ENCODE results near the gene MAN1A1.

The MAN1A1 gene

DNA sequence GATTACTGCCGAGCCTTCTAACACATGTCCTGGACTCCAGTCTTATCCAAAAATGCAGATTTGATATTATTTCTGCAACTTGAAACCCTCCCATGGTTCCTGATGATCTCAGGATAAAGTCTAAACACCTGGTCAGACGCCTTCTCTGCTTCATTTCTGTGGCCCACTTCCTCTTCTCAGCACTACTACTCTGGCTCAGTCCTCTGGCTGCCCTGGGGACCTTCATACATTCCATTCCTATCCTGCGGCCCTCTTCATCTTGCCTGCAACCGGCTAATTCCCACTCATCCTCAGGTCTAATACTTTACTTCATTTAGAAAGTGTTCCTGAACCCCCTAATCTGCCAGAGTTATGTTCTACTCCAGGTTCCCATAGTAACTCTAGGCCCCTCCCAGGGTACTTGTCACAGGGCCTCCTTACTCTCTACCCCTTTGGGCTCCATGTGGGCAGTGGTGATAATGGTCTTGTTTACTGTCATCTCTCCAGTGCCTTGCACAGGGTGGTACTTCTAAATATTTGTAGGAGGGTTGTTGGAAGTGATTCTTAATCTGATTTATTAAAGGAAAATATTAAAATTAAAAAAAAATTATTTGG lies 18.9 kb downstream of the MAN1A1 start:
- no peaks in the 10 kb centered on the region for H3K36me3 ChIP-seq (ENCODE audit: control insufficient read depth, insufficient read depth, low read length)
- H3K9me3 ChIP-seq (ENCODE audit: control insufficient read depth, low read length): no peaks in the 10 kb centered on the region
- H3K4me1 ChIP-seq (ENCODE audit: control insufficient read depth, insufficient read depth, low read length): peaks cover 5% of the 10 kb centered on the region
- H3K27me3 ChIP-seq (ENCODE audit: control insufficient read depth, insufficient read depth, low read length): no peaks in the 10 kb centered on the region
- no peak overlapping the region for H3K9ac ChIP-seq (ENCODE audit: low read length)
- no peak overlapping the region for H3K4me3 ChIP-seq (ENCODE audit: low read length)

- Histone ChIP-seq H3K9ac (ENCODE audit: low read length) (no peak overlapping the region), H3K36me3 (ENCODE audit: control insufficient read depth, insufficient read depth, low read length) (no peaks in the 10 kb centered on the region), H3K4me1 (ENCODE audit: control insufficient read depth, insufficient read depth, low read length) (peaks cover 2% of the 10 kb centered on the region), H3K9me3 (ENCODE audit: control insufficient read depth, low read length) (no peaks in the 10 kb centered on the region), H3K27me3 (ENCODE audit: control insufficient read depth, insufficient read depth, low read length) (no peaks in the 10 kb centered on the region), H3K4me3 (ENCODE audit: low read length) (no peak overlapping the region)
Observed at GRCh38 chr6:119329794-119330180, 19.8 kb downstream of the MAN1A1 start.

- Histone ChIP-seq H3K9me3 (ENCODE audit: control insufficient read depth, low read length) (no peaks in the 10 kb centered on the region), H3K36me3 (ENCODE audit: control insufficient read depth, insufficient read depth, low read length) (no peaks in the 10 kb centered on the region), H3K4me1 (ENCODE audit: control insufficient read depth, insufficient read depth, low read length) (no peaks in the 10 kb centered on the region), H3K9ac (ENCODE audit: low read length) (no peak overlapping the region), H3K27me3 (ENCODE audit: control insufficient read depth, insufficient read depth, low read length) (no peaks in the 10 kb centered on the region), H3K4me3 (ENCODE audit: low read length) (no peak overlapping the region)
Observed at GRCh38 chr6:119328892-119329793, 20.4 kb downstream of the MAN1A1 start.

- no peak overlapping the region for H3K4me3 ChIP-seq (ENCODE audit: low read length)
- H3K9ac ChIP-seq (ENCODE audit: low read length): no peak overlapping the region
- no peaks in the 10 kb centered on the region for H3K36me3 ChIP-seq (ENCODE audit: control insufficient read depth, insufficient read depth, low read length)
- H3K9me3 ChIP-seq (ENCODE audit: control insufficient read depth, low read length): no peaks in the 10 kb centered on the region
- H3K4me1 ChIP-seq (ENCODE audit: control insufficient read depth, insufficient read depth, low read length): no peaks in the 10 kb centered on the region
- no peaks in the 10 kb centered on the region for H3K27me3 ChIP-seq (ENCODE audit: control insufficient read depth, insufficient read depth, low read length)
Observed at GRCh38 chr6:119328254-119328653, 21.3 kb downstream of the MAN1A1 start.

- no peaks in the 10 kb centered on the region for H3K4me1 ChIP-seq (ENCODE audit: control insufficient read depth, insufficient read depth, low read length)
- H3K27me3 ChIP-seq (ENCODE audit: control insufficient read depth, insufficient read depth, low read length): no peaks in the 10 kb centered on the region
- H3K4me3 ChIP-seq (ENCODE audit: low read length): no peak overlapping the region
- H3K36me3 ChIP-seq (ENCODE audit: control insufficient read depth, insufficient read depth, low read length): no peaks in the 10 kb centered on the region
- H3K9ac ChIP-seq (ENCODE audit: low read length): no peak overlapping the region
- H3K9me3 ChIP-seq (ENCODE audit: control insufficient read depth, low read length): no peaks in the 10 kb centered on the region
Observed at GRCh38 chr6:119327810-119328209, 21.8 kb downstream of the MAN1A1 start.

- H3K4me1 ChIP-seq (ENCODE audit: control insufficient read depth, insufficient read depth, low read length): no peaks in the 10 kb centered on the region
- no peak overlapping the region for H3K9ac ChIP-seq (ENCODE audit: low read length)
- H3K4me3 ChIP-seq (ENCODE audit: low read length): no peak overlapping the region
- H3K27me3 ChIP-seq (ENCODE audit: control insufficient read depth, insufficient read depth, low read length): no peaks in the 10 kb centered on the region
- no peaks in the 10 kb centered on the region for H3K9me3 ChIP-seq (ENCODE audit: control insufficient read depth, low read length)
- no peaks in the 10 kb centered on the region for H3K36me3 ChIP-seq (ENCODE audit: control insufficient read depth, insufficient read depth, low read length)
Observed at GRCh38 chr6:119326291-119327005, 23.1 kb downstream of the MAN1A1 start.

- Histone ChIP-seq H3K9ac (ENCODE audit: low read length) (no peak overlapping the region), H3K4me1 (ENCODE audit: control insufficient read depth, insufficient read depth, low read length) (no peaks in the 10 kb centered on the region), H3K36me3 (ENCODE audit: control insufficient read depth, insufficient read depth, low read length) (no peaks in the 10 kb centered on the region), H3K9me3 (ENCODE audit: control insufficient read depth, low read length) (no peaks in the 10 kb centered on the region), H3K27me3 (ENCODE audit: control insufficient read depth, insufficient read depth, low read length) (no peaks in the 10 kb centered on the region), H3K4me3 (ENCODE audit: low read length) (no peak overlapping the region)
Observed at GRCh38 chr6:119325559-119326265, 23.8 kb downstream of the MAN1A1 start.

DNA sequence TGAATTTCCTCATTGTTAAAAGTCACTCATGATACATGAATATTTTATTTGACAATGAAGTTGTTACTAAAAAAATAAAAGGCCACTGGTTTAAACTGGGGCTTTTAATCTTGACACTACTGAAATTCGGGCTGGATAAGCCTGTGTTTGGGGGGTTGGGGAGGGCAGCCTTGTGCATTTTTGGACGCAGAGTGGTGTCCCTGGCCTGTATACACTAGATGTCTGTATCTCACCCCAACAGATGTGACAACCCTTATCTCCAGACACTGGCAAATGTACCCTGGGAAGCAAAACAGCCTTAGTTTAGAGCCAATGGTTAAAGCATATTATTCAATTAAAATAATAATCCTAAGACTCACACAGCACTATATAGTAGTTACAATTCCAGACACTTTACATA lies 24.8 kb downstream of the MAN1A1 start:
- Histone ChIP-seq H3K9ac (ENCODE audit: low read length) (no peak overlapping the region), H3K27me3 (ENCODE audit: control insufficient read depth, insufficient read depth, low read length) (no peaks in the 10 kb centered on the region), H3K36me3 (ENCODE audit: control insufficient read depth, insufficient read depth, low read length) (no peaks in the 10 kb centered on the region), H3K4me3 (ENCODE audit: low read length) (no peak overlapping the region), H3K9me3 (ENCODE audit: control insufficient read depth, low read length) (no peaks in the 10 kb centered on the region), H3K4me1 (ENCODE audit: control insufficient read depth, insufficient read depth, low read length) (no peaks in the 10 kb centered on the region)

DNA sequence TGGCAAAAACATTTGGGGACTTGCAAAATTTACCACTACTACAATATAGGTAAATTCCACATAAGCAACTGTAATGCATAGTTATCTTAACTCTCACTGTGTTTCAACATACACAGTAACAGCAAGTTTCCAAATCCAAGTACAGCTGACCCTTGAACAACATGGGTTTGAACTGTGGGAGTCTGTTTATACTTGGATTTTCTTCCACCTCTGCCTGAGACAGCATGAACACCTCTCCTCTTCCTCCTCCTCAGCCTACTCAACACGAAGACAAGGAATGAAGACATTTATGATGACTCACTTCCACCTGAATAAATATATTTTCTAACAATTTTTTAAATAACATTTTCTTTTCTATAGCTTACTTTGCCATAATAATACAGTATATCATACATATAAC lies 25.6 kb downstream of the MAN1A1 start:
- Histone ChIP-seq H3K27me3 (ENCODE audit: control insufficient read depth, insufficient read depth, low read length) (no peaks in the 10 kb centered on the region), H3K36me3 (ENCODE audit: control insufficient read depth, insufficient read depth, low read length) (no peaks in the 10 kb centered on the region), H3K9me3 (ENCODE audit: control insufficient read depth, low read length) (no peaks in the 10 kb centered on the region), H3K9ac (ENCODE audit: low read length) (no peak overlapping the region), H3K4me3 (ENCODE audit: low read length) (no peak overlapping the region), H3K4me1 (ENCODE audit: control insufficient read depth, insufficient read depth, low read length) (no peaks in the 10 kb centered on the region)

- H3K27me3 ChIP-seq (ENCODE audit: control insufficient read depth, insufficient read depth, low read length): no peaks in the 10 kb centered on the region
- H3K9ac ChIP-seq (ENCODE audit: low read length): no peak overlapping the region
- H3K4me1 ChIP-seq (ENCODE audit: control insufficient read depth, insufficient read depth, low read length): no peaks in the 10 kb centered on the region
- H3K9me3 ChIP-seq (ENCODE audit: control insufficient read depth, low read length): no peaks in the 10 kb centered on the region
- no peak overlapping the region for H3K4me3 ChIP-seq (ENCODE audit: low read length)
- H3K36me3 ChIP-seq (ENCODE audit: control insufficient read depth, insufficient read depth, low read length): no peaks in the 10 kb centered on the region
Observed at GRCh38 chr6:119323478-119323877, 26.1 kb downstream of the MAN1A1 start.

DNA sequence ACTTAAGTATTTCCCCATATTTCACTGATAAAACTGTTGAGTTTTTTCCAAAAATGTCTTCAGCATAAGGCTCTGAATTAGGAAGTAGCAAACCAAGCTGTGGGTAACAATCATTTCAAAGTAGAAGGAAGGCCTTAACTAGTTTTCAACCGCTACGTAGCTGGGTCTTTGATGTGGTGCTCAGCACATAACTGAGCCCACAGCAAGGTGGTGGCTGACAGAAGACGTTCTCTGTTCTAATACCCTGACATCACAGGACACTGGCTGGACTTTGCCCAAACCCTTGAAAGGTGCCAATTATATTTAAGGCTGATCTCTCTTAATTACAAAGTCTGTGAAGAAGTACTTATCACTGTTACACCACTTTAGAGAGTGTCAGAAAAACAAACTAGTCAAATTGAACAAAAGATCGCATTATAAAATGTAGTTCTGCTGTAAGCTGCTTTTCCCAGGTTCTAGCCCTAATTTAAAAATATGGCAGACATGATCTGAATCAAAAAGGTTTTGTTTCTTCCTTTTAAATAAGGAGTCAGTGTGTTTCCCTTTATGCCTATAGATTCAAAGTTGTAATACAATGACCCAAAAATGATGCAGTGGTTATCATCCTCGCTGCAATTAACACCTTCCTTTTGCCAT lies 26.7 kb downstream of the MAN1A1 start:
- H3K9ac ChIP-seq (ENCODE audit: low read length): no peak overlapping the region
- H3K4me3 ChIP-seq (ENCODE audit: low read length): no peak overlapping the region
- no peaks in the 10 kb centered on the region for H3K9me3 ChIP-seq (ENCODE audit: control insufficient read depth, low read length)
- no peaks in the 10 kb centered on the region for H3K27me3 ChIP-seq (ENCODE audit: control insufficient read depth, insufficient read depth, low read length)
- H3K4me1 ChIP-seq (ENCODE audit: control insufficient read depth, insufficient read depth, low read length): no peaks in the 10 kb centered on the region
- H3K36me3 ChIP-seq (ENCODE audit: control insufficient read depth, insufficient read depth, low read length): no peaks in the 10 kb centered on the region

All from mucosa of stomach (tissue), 1 donor.